ENCODE data around the gene GP2. TPM values are rescaled to one million over a fixed set of nuclear protein-coding genes. Genes with fewer than 3 reads are reported as not detected.
"Not testable (repeated sequence)": the region's sequence is repeated elsewhere in the genome, so short reads cannot be mapped to it uniquely, and the experiment has no call there.

GP2 gene
- total RNA-seq, 2 experiments from 2014 or later = not detected

GRCh38 chr16:20321671-20322070 lies 5.6 kb downstream of the GP2 start:
- Histone ChIP-seq H3K4me1 (ENCODE audit: insufficient read depth, low read length) (no peaks in the 10 kb centered on the region), H3K4me3 (ENCODE audit: low read length) (no peak overlapping the region), H3K9me3 (ENCODE audit: control insufficient read depth in 1 of 2, insufficient read depth in 1 of 2, low read length in 2 of 2) (no peaks in the 10 kb centered on the region), H3K27me3 (ENCODE audit: control insufficient read depth in 1 of 2, insufficient read depth in 2 of 2, low read length in 2 of 2) (peaks cover 0 to 3% of the 10 kb centered on the region in 2 experiments), H3K27ac (ENCODE audit: low read depth in 1 of 2, low read length in 2 of 2) (no peak overlapping the region), H3K36me3 (ENCODE audit: insufficient read depth, low read length) (no peaks in the 10 kb centered on the region)
- DNase-seq = no peak
- no peak overlapping the region for H3K27ac Mint-ChIP-seq
- TF ChIP-seq CTCF (IDR thresholded peaks at IDR 0.05) = no peak
- no peaks in the 10 kb centered on the region for H3K27me3 Mint-ChIP-seq
- H3K9me3 Mint-ChIP-seq = no peaks in the 10 kb centered on the region
- H3K36me3 Mint-ChIP-seq (ENCODE audit: low read depth) = no peaks in the 10 kb centered on the region
- ChIA-PET CTCF (no interaction called here), POLR2A (no interaction called here)
- H3K4me3 Mint-ChIP-seq = no peak overlapping the region
- no peak for ATAC-seq (ENCODE audit: poor library complexity)
- intact Hi-C loops (cut with DNase I, micrococcal nuclease) = no loop called here
- no peaks in the 10 kb centered on the region for H3K4me1 Mint-ChIP-seq (ENCODE audit: low read depth)

- H3K4me3 Mint-ChIP-seq; H3K4me3 ChIP-seq (ENCODE audit: low read length); H3K27ac ChIP-seq (ENCODE audit: low read depth in 1 of 2, low read length in 2 of 2); POLR2A ChIA-PET; H3K27ac Mint-ChIP-seq; H3K4me1 ChIP-seq (ENCODE audit: insufficient read depth, low read length); intact Hi-C loops (cut with DNase I, micrococcal nuclease); H3K4me1 Mint-ChIP-seq (ENCODE audit: low read depth); H3K9me3 Mint-ChIP-seq; H3K9me3 ChIP-seq (ENCODE audit: control insufficient read depth in 1 of 2, insufficient read depth in 1 of 2, low read length in 2 of 2); H3K27me3 ChIP-seq (ENCODE audit: control insufficient read depth in 1 of 2, insufficient read depth in 2 of 2, low read length in 2 of 2); H3K27me3 Mint-ChIP-seq; ATAC-seq (ENCODE audit: poor library complexity); H3K36me3 ChIP-seq (ENCODE audit: insufficient read depth, low read length); DNase-seq; CTCF ChIA-PET; H3K36me3 Mint-ChIP-seq (ENCODE audit: low read depth): not testable (repeated sequence)
These were observed 6.3 kb downstream of the GP2 start for GRCh38 chr16:20321051-20321450.

- no peak overlapping the region for H3K4me3 ChIP-seq (ENCODE audit: low read length)
- no peaks in the 10 kb centered on the region for H3K9me3 ChIP-seq (ENCODE audit: control insufficient read depth in 1 of 2, insufficient read depth in 1 of 2, low read length in 2 of 2)
- peaks cover 0 to 3% of the 10 kb centered on the region in 2 experiments for H3K27me3 ChIP-seq (ENCODE audit: control insufficient read depth in 1 of 2, insufficient read depth in 2 of 2, low read length in 2 of 2)
- Mint-ChIP-seq H3K4me1 (ENCODE audit: low read depth) (no peaks in the 10 kb centered on the region), H3K27me3 (no peaks in the 10 kb centered on the region), H3K9me3 (no peaks in the 10 kb centered on the region), H3K4me3 (no peak overlapping the region), H3K36me3 (ENCODE audit: low read depth) (no peaks in the 10 kb centered on the region), H3K27ac (no peak overlapping the region)
- ChIA-PET CTCF (no interaction called here), POLR2A (no interaction called here)
- DNase-seq = no peak
- no peak for ATAC-seq (ENCODE audit: poor library complexity)
- no peak overlapping the region for H3K27ac ChIP-seq (ENCODE audit: low read depth in 1 of 2, low read length in 2 of 2)
- intact Hi-C loops (cut with DNase I, micrococcal nuclease) = no loop called here
- no peak for TF ChIP-seq CTCF (IDR thresholded peaks at IDR 0.05)
- no peaks in the 10 kb centered on the region for H3K36me3 ChIP-seq (ENCODE audit: insufficient read depth, low read length)
- H3K4me1 ChIP-seq (ENCODE audit: insufficient read depth, low read length) = no peaks in the 10 kb centered on the region
These were observed 6.7 kb downstream of the GP2 start for GRCh38 chr16:20320592-20320991.

- peaks cover 0 to 3% of the 10 kb centered on the region in 2 experiments for H3K27me3 ChIP-seq (ENCODE audit: control insufficient read depth in 1 of 2, insufficient read depth in 2 of 2, low read length in 2 of 2)
- ChIA-PET POLR2A (no interaction called here), CTCF (no interaction called here)
- Mint-ChIP-seq H3K27me3 (no peaks in the 10 kb centered on the region), H3K4me1 (ENCODE audit: low read depth) (no peaks in the 10 kb centered on the region), H3K4me3 (no peak overlapping the region), H3K27ac (no peak overlapping the region), H3K36me3 (ENCODE audit: low read depth) (no peaks in the 10 kb centered on the region), H3K9me3 (no peaks in the 10 kb centered on the region)
- TF ChIP-seq CTCF (IDR thresholded peaks at IDR 0.05) = no peak
- no peak overlapping the region for H3K27ac ChIP-seq (ENCODE audit: low read depth in 1 of 2, low read length in 2 of 2)
- intact Hi-C loops (cut with DNase I, micrococcal nuclease) = no loop called here
- no peaks in the 10 kb centered on the region for H3K9me3 ChIP-seq (ENCODE audit: control insufficient read depth in 1 of 2, insufficient read depth in 1 of 2, low read length in 2 of 2)
- ATAC-seq (ENCODE audit: poor library complexity) = no peak
- no peak overlapping the region for H3K4me3 ChIP-seq (ENCODE audit: low read length)
- DNase-seq = no peak
- no peaks in the 10 kb centered on the region for H3K4me1 ChIP-seq (ENCODE audit: insufficient read depth, low read length)
- H3K36me3 ChIP-seq (ENCODE audit: insufficient read depth, low read length) = no peaks in the 10 kb centered on the region
These were observed 7.1 kb downstream of the GP2 start for GRCh38 chr16:20320178-20320577.
